OCI-LY3 (cell line): Measurements from ENCODE around the gene BCL7A.

Experiments
- H2AFZ ChIP-seq: fragments of 200-600, 300-600 bp; shearing (Covaris generic); 2 replicates; pipeline ENCODE4 v1.6.0; 2014; ENCODE audit warnings: antibody characterized with exemption, low read depth, low read length
- H3K27ac ChIP-seq: fragments of 200-600, 300-600 bp; sonication (generic); 2 replicates; pipeline ENCODE4 v1.5.1; 2014; ENCODE audit warnings: mild to moderate bottlenecking, low read length, moderate library complexity, mixed read lengths
- H3K27me3 ChIP-seq: fragments of 200-600, 300-600 bp; sonication (generic); 2 replicates; pipeline ENCODE4 v1.6.1; 2014; ENCODE audit warnings: low read depth, low read length, mixed read lengths
- H3K36me3 ChIP-seq: fragments of 200-600, 300-600 bp; sonication (generic); replicated peaks from 2 replicates; pipeline ENCODE3; 2014; ENCODE audit warnings: low read depth, low read length, mixed read lengths
- H3K4me1 ChIP-seq: fragments of 300-600, 200-600 bp; sonication (generic); 2 replicates; pipeline ENCODE4 v1.6.1; 2014; ENCODE audit warnings: low read length, mixed read lengths
- H3K4me2 ChIP-seq: fragments of 200-600, 300-600 bp; sonication (generic); 2 replicates; pipeline ENCODE4 v1.6.1; 2014; ENCODE audit warnings: low read length, mixed read lengths
- H3K4me3 ChIP-seq: fragments of 300-600, 200-600 bp; sonication (generic); 2 replicates; pipeline ENCODE4 v1.5.1; 2014; ENCODE audit warnings: antibody characterized with exemption, mild to moderate bottlenecking, low read length, moderate library complexity
- H3K79me2 ChIP-seq: fragments of 300-600, 200-600 bp; shearing (Covaris generic); 2 replicates; pipeline ENCODE4 v1.6.1; 2014; ENCODE audit warnings: mild to moderate bottlenecking, low read length, mixed read lengths
- H3K9ac ChIP-seq: fragments of 300-600, 200-600 bp; shearing (Covaris generic); 2 replicates; pipeline ENCODE4 v1.6.0; 2014; ENCODE audit warnings: mild to moderate bottlenecking, low read length, moderate library complexity
- H3K9me3 ChIP-seq: fragments of 200-600, 300-600 bp; shearing (Covaris generic); 2 replicates; pipeline ENCODE4 v1.6.1; 2014; ENCODE audit warnings: low read length, mixed read lengths; ENCODE audit not compliant: insufficient read depth
- H4K20me1 ChIP-seq: fragments of 200-600, 300-600 bp; sonication (generic); 2 replicates; pipeline ENCODE4 v1.6.1; 2016; ENCODE audit warnings: low read length, mixed read lengths; ENCODE audit not compliant: insufficient read depth
- CTCF ChIP-seq: fragments of 200-600, 300-600 bp; sonication (generic); IDR thresholded peaks from 2 replicates; pipeline ENCODE4 v1.5.1; 2014; ENCODE audit warnings: antibody characterized with exemption, low read length, low read depth
- EZH2phosphoT487 ChIP-seq: fragments of 200-600 bp; shearing (Covaris generic); IDR thresholded peaks from 2 replicates; pipeline ENCODE4 v1.6.1; 2018; ENCODE audit warnings: antibody characterized with exemption, mixed run types, low read depth

The BCL7A gene

GRCh38 chr12:122079532-122080081 lies 57.9 kb downstream of the BCL7A start:
- TF ChIP-seq EZH2phosphoT487 (no peak), CTCF (no peak)
- Histone ChIP-seq H3K4me1 (peaks cover 63% of the 10 kb centered on the region), H3K9me3 (no peaks in the 10 kb centered on the region), H3K4me3 (peak overlapping the region; percentile 87), H3K27ac (no peak overlapping the region), H3K36me3 (peaks cover 13% of the 10 kb centered on the region), H4K20me1 (peaks cover 44% of the 10 kb centered on the region), H3K4me2 (peak overlapping the region; percentile 98), H3K79me2 (peaks cover 56% of the 10 kb centered on the region), H3K9ac (peak overlapping the region; percentile 77), H2AFZ (no peak overlapping the region), H3K27me3 (no peaks in the 10 kb centered on the region)

- Histone ChIP-seq H3K36me3 (peaks cover 17% of the 10 kb centered on the region), H3K79me2 (peaks cover 62% of the 10 kb centered on the region)
Measured at GRCh38 chr12:122080149-122081082, 58.7 kb downstream of the BCL7A start.

GRCh38 chr12:122081083-122081696 lies 59.5 kb downstream of the BCL7A start:
- TF ChIP-seq CTCF (no peak), EZH2phosphoT487 (no peak)
- Histone ChIP-seq H3K27me3 (no peaks in the 10 kb centered on the region), H3K4me1 (peaks cover 63% of the 10 kb centered on the region), H4K20me1 (peaks cover 46% of the 10 kb centered on the region), H3K4me3 (peak overlapping the region; percentile 37), H3K9ac (no peak overlapping the region), H2AFZ (no peak overlapping the region), H3K9me3 (no peaks in the 10 kb centered on the region), H3K36me3 (peaks cover 17% of the 10 kb centered on the region), H3K79me2 (peaks cover 70% of the 10 kb centered on the region), H3K4me2 (peak overlapping the region; percentile 98), H3K27ac (no peak overlapping the region)

More at GRCh38 chr12:122080149-122081082, 58.7 kb downstream of the BCL7A start:
- peak overlapping the region; percentile 87 for H3K4me3 ChIP-seq
- no peaks in the 10 kb centered on the region for H3K27me3 ChIP-seq
- H4K20me1 ChIP-seq, result peaks cover 46% of the 10 kb centered on the region
- H3K4me1 ChIP-seq, result peaks cover 63% of the 10 kb centered on the region
- no peaks in the 10 kb centered on the region for H3K9me3 ChIP-seq
- no peak overlapping the region for H2AFZ ChIP-seq
- H3K4me2 ChIP-seq, result peak overlapping the region; percentile 98
- H3K9ac ChIP-seq, result peak overlapping the region; percentile 77
- TF ChIP-seq CTCF (no peak), EZH2phosphoT487 (no peak)
- no peak overlapping the region for H3K27ac ChIP-seq
